Measurements from ENCODE around the gene CPEB1. TPM values are rescaled to one million over a fixed set of nuclear protein-coding genes. Genes with fewer than 3 reads are reported as not detected.

The CPEB1 gene
- total RNA-seq, 1 donor from 2014 or later: 0.35 TPM

GRCh38 chr15:82566690-82567089 lies 80.5 kb downstream of the CPEB1 start:
- no peak overlapping the region for H3K4me3 ChIP-seq (ENCODE audit: low read depth, low read length)
- DNase-seq (ENCODE audit: low read depth): no peak
- no peak for TF ChIP-seq CTCF (conservative IDR thresholded peaks at IDR 0.05; ENCODE audit: low read depth, low read length)

- H3K4me3 ChIP-seq (ENCODE audit: low read depth, low read length): no peak overlapping the region
- TF ChIP-seq CTCF (conservative IDR thresholded peaks at IDR 0.05; ENCODE audit: low read depth, low read length): no peak
- DNase-seq (ENCODE audit: low read depth): no peak
Observed at GRCh38 chr15:82558502-82558901, 88.7 kb downstream of the CPEB1 start.

GRCh38 chr15:82556315-82557035 lies 90.7 kb downstream of the CPEB1 start:
- no peak for TF ChIP-seq CTCF (conservative IDR thresholded peaks at IDR 0.05; ENCODE audit: low read depth, low read length)
- DNase-seq (ENCODE audit: low read depth): no peak
- no peak overlapping the region for H3K4me3 ChIP-seq (ENCODE audit: low read depth, low read length)

- no peak for TF ChIP-seq CTCF (conservative IDR thresholded peaks at IDR 0.05; ENCODE audit: low read depth, low read length)
- H3K4me3 ChIP-seq (ENCODE audit: low read depth, low read length): no peak overlapping the region
- no peak for DNase-seq (ENCODE audit: low read depth)
Observed at GRCh38 chr15:82554849-82555248, 92.3 kb downstream of the CPEB1 start.

GRCh38 chr15:82554351-82554750 lies 92.8 kb downstream of the CPEB1 start:
- no peak overlapping the region for H3K4me3 ChIP-seq (ENCODE audit: low read depth, low read length)
- TF ChIP-seq CTCF (conservative IDR thresholded peaks at IDR 0.05; ENCODE audit: low read depth, low read length): no peak
- no peak for DNase-seq (ENCODE audit: low read depth)

- no peak for TF ChIP-seq CTCF (conservative IDR thresholded peaks at IDR 0.05; ENCODE audit: low read depth, low read length)
- no peak for DNase-seq (ENCODE audit: low read depth)
Observed at GRCh38 chr15:82553846-82554245, 93.3 kb downstream of the CPEB1 start.

GRCh38 chr15:82552861-82553260 lies 94.3 kb downstream of the CPEB1 start:
- no peak for DNase-seq (ENCODE audit: low read depth)
- H3K4me3 ChIP-seq (ENCODE audit: low read depth, low read length): no peak overlapping the region
- no peak for TF ChIP-seq CTCF (conservative IDR thresholded peaks at IDR 0.05; ENCODE audit: low read depth, low read length)

More at GRCh38 chr15:82553846-82554245, 93.3 kb downstream of the CPEB1 start:
- no peak overlapping the region for H3K4me3 ChIP-seq (ENCODE audit: low read depth, low read length)

All from epithelial cell of proximal tubule (primary cell).